CD14-positive monocyte (primary cell): ENCODE measurements around the gene FREM1. TPM values are rescaled to one million over a fixed set of nuclear protein-coding genes. Genes with fewer than 3 reads are reported as not detected.

ENCODE experiments used
- DNase-seq, 3 donors: peaks; one replicate each; pipeline ENCODE4 v3.0.0-alpha.2; 2011 to 2022
- H2AFZ ChIP-seq: 2 replicates; pipeline ENCODE4 v1.6.0; 2012; ENCODE audit warnings: mild to moderate bottlenecking, low read depth, low read length, inconsistent platforms; ENCODE audit not compliant: insufficient read depth, poor library complexity, severe bottlenecking
- H3K27ac ChIP-seq, 2 donors: 1 replicate in 1 of 2; 2 replicates in 1 of 2; pipeline ENCODE4 v1.5.1; 2012 to 2013; ENCODE audit warnings: low read length in 2 of 2, control low read depth in 1 of 2, inconsistent platforms in 1 of 2, low read depth in 1 of 2, mild to moderate bottlenecking in 1 of 2
- H3K27me3 ChIP-seq, 2 donors: one replicate each; pipeline versions ENCODE4 v1.6.0 to v1.6.1; 2011 to 2013; ENCODE audit warnings: low read length in 2 of 2; ENCODE audit not compliant: control insufficient read depth in 2 of 2, insufficient read depth in 2 of 2
- H3K36me3 ChIP-seq, 2 donors: replicated peaks in 1 of 2; 1 replicate in 1 of 2; 2 replicates in 1 of 2; pipeline versions ENCODE4 v1.5.1 to v1.6.1; 2012 to 2013; ENCODE audit warnings: low read length in 2 of 2, control low read depth in 1 of 2, inconsistent platforms in 1 of 2, mild to moderate bottlenecking in 1 of 2; ENCODE audit not compliant: insufficient read depth in 2 of 2, control insufficient read depth in 1 of 2
- H3K4me1 ChIP-seq, 2 donors: 1 replicate in 1 of 2; 2 replicates in 1 of 2; pipeline versions ENCODE4 v1.5.1 to v1.6.1; 2012 to 2013; ENCODE audit warnings: low read length in 2 of 2, control low read depth in 1 of 2, inconsistent platforms in 1 of 2, mild to moderate bottlenecking in 1 of 2, moderate library complexity in 1 of 2; ENCODE audit not compliant: insufficient read depth in 2 of 2, control insufficient read depth in 1 of 2
- H3K4me2 ChIP-seq: replicated peaks from 2 replicates; pipeline ENCODE3; 2012; ENCODE audit warnings: low read length, moderate library complexity, mild to moderate bottlenecking; ENCODE audit not compliant: poor library complexity, severe bottlenecking; ENCODE audit errors: extremely low read depth
- H3K4me3 ChIP-seq, 3 experiments: fragments of 200-600 bp in 1 of 3; sonication (generic) in 1 of 3; replicated peaks in 1 of 3; 1 replicate in 2 of 3; 2 replicates in 1 of 3; pipeline ENCODE4 v1.5.1; 2011 to 2013; ENCODE audit warnings: low read length in 3 of 3, mild to moderate bottlenecking in 3 of 3, control low read depth in 2 of 3, low read depth in 2 of 3, inconsistent platforms in 1 of 3, moderate library complexity in 1 of 3
- H3K79me2 ChIP-seq: 2 replicates; pipeline ENCODE4 v1.6.0; 2012; ENCODE audit warnings: mild to moderate bottlenecking, control low read depth, inconsistent platforms, low read length, moderate library complexity; ENCODE audit not compliant: insufficient read depth
- H3K9ac ChIP-seq: 2 replicates; pipeline ENCODE4 v1.6.0; 2017; ENCODE audit warnings: low read length, mild to moderate bottlenecking; ENCODE audit not compliant: insufficient read depth, poor library complexity, severe bottlenecking
- H3K9me3 ChIP-seq, 2 donors: replicated peaks in 1 of 2; 1 replicate in 1 of 2; 2 replicates in 1 of 2; pipeline versions ENCODE4 v1.5.1 to v1.6.1; 2012 to 2013; ENCODE audit warnings: low read length in 2 of 2, control low read depth in 1 of 2; ENCODE audit not compliant: control insufficient read depth in 1 of 2, insufficient read depth in 1 of 2
- H4K20me1 ChIP-seq: 2 replicates; pipeline ENCODE4 v1.6.0; 2012; ENCODE audit warnings: mild to moderate bottlenecking, low read length, control low read depth, moderate library complexity; ENCODE audit not compliant: insufficient read depth
- H3K27ac Mint-ChIP-seq, 7 donors: one replicate each; pipeline ENCODE4 v1.8.0; 2020; ENCODE audit warnings: mild to moderate bottlenecking in 7 of 7, mixed read lengths in 7 of 7, moderate library complexity in 6 of 7, inconsistent platforms in 2 of 7
- H3K27me3 Mint-ChIP-seq, 3 donors: one replicate each; pipeline ENCODE4 v1.8.0; 2021 to 2022; ENCODE audit warnings: low read depth in 3 of 3, mild to moderate bottlenecking in 3 of 3, mixed read lengths in 3 of 3, moderate library complexity in 3 of 3, inconsistent platforms in 1 of 3
- H3K36me3 Mint-ChIP-seq, 2 donors: one replicate each; pipeline ENCODE4 v1.8.0; 2020; ENCODE audit warnings: mixed read lengths in 2 of 2, inconsistent platforms in 1 of 2, mild to moderate bottlenecking in 1 of 2
- H3K4me1 Mint-ChIP-seq: one replicate; pipeline ENCODE4 v1.8.0; 2020; ENCODE audit warnings: mild to moderate bottlenecking, mixed read lengths
- H3K4me3 Mint-ChIP-seq, 2 donors: one replicate each; pipeline ENCODE4 v1.8.0; 2020; ENCODE audit warnings: mild to moderate bottlenecking in 2 of 2, mixed read lengths in 2 of 2, moderate library complexity in 1 of 2
- H3K9me3 Mint-ChIP-seq, 7 donors: one replicate each; pipeline ENCODE4 v1.8.0; 2020 to 2022; ENCODE audit warnings: mixed read lengths in 7 of 7, mild to moderate bottlenecking in 6 of 7, moderate library complexity in 6 of 7, inconsistent platforms in 2 of 7
- CTCF ChIP-seq: fragments of 200-600 bp; IDR thresholded peaks from one replicate; pipeline ENCODE4 v1.8.0; 2022; ENCODE audit warnings: antibody characterized with exemption, mild to moderate bottlenecking
- WGBS: methylation state at CpG from one replicate; pipeline ENCODE4 v1.1.5; 2013; ENCODE audit warnings: missing lambda C conversion rate; ENCODE audit not compliant: insufficient coverage; 5-methylcytosine and 5-hydroxymethylcytosine counted together
- intact Hi-C, 2 donors: fragments of 100-400 bp; cut with micrococcal nuclease; formaldehyde crosslinking; loops; one replicate each; pipeline versions ENCODE4 v1.15.0 to v1.15.1; 2023
- polyA plus RNA-seq, 3 donors: library from polyadenylated mRNA; depleted of rRNA in 1 of 3; unstranded in 2 of 3; stranded (reverse) in 1 of 3; fragments of 300-500 nt in 2 of 3; fragments of >200 nt in 1 of 3; fragmentation: Illumina TruSeq in 2 of 3; gene quantifications; 1 replicate in 2 of 3; 2 replicates in 1 of 3; pipeline ENCODE4 v1.2.3, GENCODE V29; 2012 to 2021

Gene FREM1
- polyA plus RNA-seq, 3 donors, result not detected

DNA sequence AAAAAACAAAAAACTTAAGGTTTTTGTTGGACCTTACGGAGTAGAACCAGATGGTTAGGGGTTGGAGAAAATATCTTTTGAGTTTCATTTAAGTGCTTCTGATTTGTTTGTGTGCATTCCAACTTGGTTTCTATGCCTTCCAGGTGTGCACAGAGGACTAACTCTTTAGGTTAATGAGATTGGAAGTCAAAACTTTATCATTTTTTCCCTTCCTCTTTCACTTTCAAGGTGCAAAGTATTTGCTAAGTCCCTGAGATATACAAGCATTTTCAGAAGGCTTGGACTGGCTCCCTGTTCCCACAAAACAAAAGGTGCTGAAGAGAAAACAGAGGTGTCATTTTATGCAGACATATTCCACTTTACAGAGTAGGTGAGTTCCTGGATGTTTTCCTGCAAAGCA, 157.4 kb downstream of the FREM1 start:
- WGBS, result no CpG with 5 or more reads among the region's 1 CpG
- Histone ChIP-seq H3K9ac (no peak overlapping the region), H4K20me1 (no peaks in the 10 kb centered on the region), H3K9me3 (no peaks in the 10 kb centered on the region), H2AFZ (no peak overlapping the region), H3K4me1 (no peaks in the 10 kb centered on the region), H3K36me3 (no peaks in the 10 kb centered on the region), H3K4me2 (no peak overlapping the region), H3K79me2 (no peaks in the 10 kb centered on the region), H3K27me3 (no peaks in the 10 kb centered on the region), H3K27ac (no peak overlapping the region), H3K4me3 (no peak overlapping the region)
- H3K4me1 Mint-ChIP-seq, result no peaks in the 10 kb centered on the region
- no peak overlapping the region for H3K27ac Mint-ChIP-seq
- no peak overlapping the region for H3K4me3 Mint-ChIP-seq
- peaks cover 0 to 3% (median 0%) of the 10 kb centered on the region in 3 donors for H3K27me3 Mint-ChIP-seq
- no peaks in the 10 kb centered on the region for H3K36me3 Mint-ChIP-seq
- peaks cover 0 to 8% (median 2%) of the 10 kb centered on the region in 7 donors for H3K9me3 Mint-ChIP-seq
- intact Hi-C loops, result no loop called here
- no peak for DNase-seq
- no peak for TF ChIP-seq CTCF

DNA sequence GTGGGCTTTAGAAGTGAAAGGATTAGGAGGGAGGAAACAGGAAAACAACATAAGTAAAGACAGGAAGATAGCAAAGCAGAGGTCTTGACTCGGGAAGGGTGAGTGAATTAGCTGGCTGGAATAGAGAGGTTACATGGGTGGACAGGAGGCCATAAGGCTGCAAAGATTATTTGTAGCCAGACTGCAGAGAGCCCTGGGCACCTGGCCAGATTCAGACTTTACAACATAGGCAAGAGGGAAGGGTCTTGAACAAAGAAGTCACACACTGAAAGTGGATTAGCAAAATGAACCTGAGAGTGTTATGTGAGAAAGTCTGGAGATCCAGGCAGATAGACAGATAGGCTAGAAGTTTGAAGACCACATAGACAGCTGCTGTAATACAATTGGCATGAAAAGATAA, 158.0 kb downstream of the FREM1 start:
- intact Hi-C loops, result no loop called here
- no peaks in the 10 kb centered on the region for H3K27me3 ChIP-seq

More for the DNA sequence above, 158.0 kb downstream of the FREM1 start:
- H3K4me1 Mint-ChIP-seq, result no peaks in the 10 kb centered on the region
- Histone ChIP-seq H3K79me2 (no peaks in the 10 kb centered on the region), H3K27ac (no peak overlapping the region), H3K9ac (no peak overlapping the region), H3K9me3 (no peaks in the 10 kb centered on the region), H3K4me2 (no peak overlapping the region), H4K20me1 (no peaks in the 10 kb centered on the region), H2AFZ (no peak overlapping the region), H3K4me1 (no peaks in the 10 kb centered on the region), H3K36me3 (no peaks in the 10 kb centered on the region), H3K4me3 (no peak overlapping the region)
- no peaks in the 10 kb centered on the region for H3K36me3 Mint-ChIP-seq
- no peak for DNase-seq
- WGBS, result 83% methylated on average over 1 of the region's 1 CpG
- no peak for TF ChIP-seq CTCF
- no peak overlapping the region for H3K4me3 Mint-ChIP-seq
- no peak overlapping the region for H3K27ac Mint-ChIP-seq
- H3K27me3 Mint-ChIP-seq, result peaks cover 0 to 3% (median 0%) of the 10 kb centered on the region in 3 donors
- H3K9me3 Mint-ChIP-seq, result peaks cover 0 to 7% (median 2%) of the 10 kb centered on the region in 7 donors
